Measurements from ENCODE around the gene COTL1.

- TF ChIP-seq ATF6 (CRISPR knock-in tag; IDR thresholded peaks at IDR 0.05) (no peak), CTCF (IDR thresholded peaks at IDR 0.05 in 2 of 3, conservative IDR thresholded peaks at IDR 0.05 in 1 of 3; ENCODE audit: insufficient read depth in 2 of 3, low read depth in 1 of 3, low read length in 3 of 3) (no peak), FOS (IDR thresholded peaks at IDR 0.05; ENCODE audit: extremely low read depth, insufficient read length) (no peak), ZNF354B (CRISPR knock-in tag; IDR thresholded peaks at IDR 0.05) (no peak)
- TF ChIP-seq, protein P1, sequence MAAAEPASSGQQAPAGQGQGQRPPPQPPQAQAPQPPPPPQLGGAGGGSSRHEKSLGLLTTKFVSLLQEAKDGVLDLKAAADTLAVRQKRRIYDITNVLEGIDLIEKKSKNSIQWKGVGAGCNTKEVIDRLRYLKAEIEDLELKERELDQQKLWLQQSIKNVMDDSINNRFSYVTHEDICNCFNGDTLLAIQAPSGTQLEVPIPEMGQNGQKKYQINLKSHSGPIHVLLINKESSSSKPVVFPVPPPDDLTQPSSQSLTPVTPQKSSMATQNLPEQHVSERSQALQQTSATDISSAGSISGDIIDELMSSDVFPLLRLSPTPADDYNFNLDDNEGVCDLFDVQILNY (CRISPR knock-in tag; IDR thresholded peaks at IDR 0.05), result no peak
Observed at GRCh38 chr16:84609563-84610177, 8.2 kb downstream of the COTL1 start.

All from K562 (cell line).